Activated naive CD4-positive, alpha-beta T cell treated with anti-CD3 and anti-CD28 coated beads for 36 hours (primary cell): ENCODE results near the gene HS6ST3. TPM values are rescaled to one million over a fixed set of nuclear protein-coding genes. Genes with fewer than 3 reads are reported as not detected.

ENCODE experiments used
- CTCF ChIA-PET: fragments of 350-600 bp; sonication (Branson Sonifier 250); formaldehyde crosslinking; loops from one replicate; lab custom pipeline; 2021; ENCODE audit warnings: antibody characterized with exemption; lab: Charles Lee
- DNase-seq: peaks from one replicate; pipeline ENCODE4 v3.0.0-alpha.2; 2020
- H3K27ac Mint-ChIP-seq: one replicate; pipeline ENCODE4 v1.8.0; 2021; ENCODE audit warnings: mild to moderate bottlenecking, mixed read lengths
- H3K27me3 Mint-ChIP-seq: one replicate; pipeline ENCODE4 v1.8.0; 2021; ENCODE audit warnings: low read depth, mixed read lengths
- H3K36me3 Mint-ChIP-seq: one replicate; pipeline ENCODE4 v1.8.0; 2021; ENCODE audit warnings: low read depth, mixed read lengths
- H3K4me1 Mint-ChIP-seq: one replicate; pipeline ENCODE4 v1.8.0; 2021; ENCODE audit warnings: low read depth, mixed read lengths
- H3K4me3 Mint-ChIP-seq: one replicate; pipeline ENCODE4 v1.8.0; 2021; ENCODE audit warnings: mild to moderate bottlenecking, moderate library complexity, mixed read lengths
- H3K9me3 Mint-ChIP-seq: one replicate; pipeline ENCODE4 v1.8.0; 2021; ENCODE audit warnings: mixed read lengths
- intact Hi-C: fragments of 100-400 bp; cut with micrococcal nuclease; formaldehyde crosslinking; loops from one replicate; pipeline ENCODE4 v1.15.1; 2023
- total RNA-seq, 2 experiments: library from RNA; stranded (reverse); gene quantifications; one replicate each; pipeline ENCODE4 v1.2.3, GENCODE V29; 2021

Gene HS6ST3
- total RNA-seq, 2 experiments from 2014 or later = not detected

DNA sequence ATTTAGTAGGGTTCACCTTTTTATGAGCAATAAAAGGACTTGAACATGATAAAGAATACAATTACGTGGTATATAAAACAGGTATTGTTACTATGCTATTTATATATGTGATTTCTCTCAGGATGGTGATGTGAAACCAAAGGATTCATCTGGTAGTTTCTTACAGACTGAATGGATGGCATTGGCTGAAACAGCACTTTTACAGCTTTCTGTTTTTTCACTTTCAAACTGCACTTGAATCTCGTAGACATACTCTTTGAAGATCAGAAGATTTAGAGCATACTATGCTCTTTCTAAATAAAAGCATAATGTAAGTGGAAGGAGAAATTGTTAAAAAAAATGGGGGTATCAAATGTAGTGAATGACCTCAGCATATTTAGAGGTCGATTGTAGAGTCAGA is 354.8 kb downstream of the HS6ST3 start:
- no peaks in the 10 kb centered on the region for H3K36me3 Mint-ChIP-seq
- H3K9me3 Mint-ChIP-seq = peaks cover 1% of the 10 kb centered on the region
- intact Hi-C loops = no loop called here
- CTCF ChIA-PET = no interaction called here
- H3K4me1 Mint-ChIP-seq = no peaks in the 10 kb centered on the region
- H3K4me3 Mint-ChIP-seq = no peak overlapping the region
- H3K27ac Mint-ChIP-seq = no peak overlapping the region
- no peaks in the 10 kb centered on the region for H3K27me3 Mint-ChIP-seq
- no peak for DNase-seq

- no peaks in the 10 kb centered on the region for H3K4me1 Mint-ChIP-seq
- no peak overlapping the region for H3K4me3 Mint-ChIP-seq
- H3K27ac Mint-ChIP-seq = no peak overlapping the region
- H3K36me3 Mint-ChIP-seq = no peaks in the 10 kb centered on the region
- no peaks in the 10 kb centered on the region for H3K27me3 Mint-ChIP-seq
- DNase-seq = no peak
- CTCF ChIA-PET = no interaction called here
- intact Hi-C loops = no loop called here
- H3K9me3 Mint-ChIP-seq = peaks cover 2% of the 10 kb centered on the region
Observed at GRCh38 chr13:96449920-96450319, 360.0 kb downstream of the HS6ST3 start.

DNA sequence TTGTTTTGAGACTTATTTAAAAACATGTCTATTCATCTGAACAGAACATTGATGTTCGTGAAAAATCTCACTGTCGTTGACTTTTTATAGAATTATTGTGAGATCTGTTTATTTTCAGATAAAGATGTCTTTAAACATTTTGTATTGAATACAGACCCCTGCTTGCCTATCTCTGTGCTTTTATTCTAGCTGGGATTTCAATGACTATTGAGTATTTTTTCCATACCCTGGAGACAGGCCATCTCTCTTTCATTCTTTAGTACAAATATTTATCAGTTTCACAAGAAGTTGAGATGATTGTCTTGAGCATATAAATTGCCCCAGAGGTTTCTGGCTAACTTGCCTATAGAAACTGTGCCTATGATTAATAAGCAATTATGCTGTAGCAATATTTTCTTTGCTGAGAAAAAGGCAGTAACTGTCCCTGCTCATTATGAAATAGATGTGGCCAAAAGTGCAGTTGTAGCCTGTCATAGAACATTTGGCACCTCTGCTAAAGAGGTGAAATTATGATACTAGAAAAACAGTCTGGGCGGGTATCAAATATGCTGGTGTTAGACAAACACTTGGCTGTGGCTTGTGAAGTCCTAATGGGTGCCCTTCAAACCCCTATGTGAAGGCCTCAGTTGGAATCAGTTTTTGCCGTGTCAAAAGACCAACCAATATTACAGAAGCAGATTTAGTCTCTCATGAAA is 360.6 kb downstream of the HS6ST3 start:
- DNase-seq = no peak
- no peak overlapping the region for H3K4me3 Mint-ChIP-seq
- no peaks in the 10 kb centered on the region for H3K27me3 Mint-ChIP-seq
- H3K9me3 Mint-ChIP-seq = peaks cover 2% of the 10 kb centered on the region
- no peak overlapping the region for H3K27ac Mint-ChIP-seq
- intact Hi-C loops = no loop called here
- CTCF ChIA-PET = no interaction called here
- no peaks in the 10 kb centered on the region for H3K36me3 Mint-ChIP-seq
- H3K4me1 Mint-ChIP-seq = no peaks in the 10 kb centered on the region

DNA sequence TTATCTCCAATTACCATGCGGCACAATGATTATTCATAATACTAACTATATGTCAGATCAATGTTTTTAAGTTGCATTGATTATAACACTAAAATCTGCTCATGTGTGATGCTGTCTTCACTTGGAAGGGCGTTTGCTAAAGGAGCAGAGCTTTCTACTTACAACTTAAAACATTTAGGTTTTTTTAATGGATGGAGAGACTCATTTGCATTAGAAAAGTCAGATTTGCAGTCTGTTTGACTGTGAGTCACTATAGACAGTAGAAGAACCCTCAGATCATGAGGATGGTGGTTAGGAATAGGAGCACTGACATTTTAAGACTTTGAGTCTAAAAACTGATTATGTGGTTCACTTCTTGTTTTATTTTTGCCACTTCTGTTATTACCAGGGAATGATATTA is 364.6 kb downstream of the HS6ST3 start:
- H3K9me3 Mint-ChIP-seq = peaks cover 2% of the 10 kb centered on the region
- no peaks in the 10 kb centered on the region for H3K4me1 Mint-ChIP-seq
- no peaks in the 10 kb centered on the region for H3K27me3 Mint-ChIP-seq
- no peak overlapping the region for H3K4me3 Mint-ChIP-seq
- intact Hi-C loops = no loop called here
- no peak overlapping the region for H3K27ac Mint-ChIP-seq
- CTCF ChIA-PET = no interaction called here
- H3K36me3 Mint-ChIP-seq = no peaks in the 10 kb centered on the region
- DNase-seq = no peak

- intact Hi-C loops = no loop called here
- H3K9me3 Mint-ChIP-seq = peaks cover 5% of the 10 kb centered on the region
- no peak overlapping the region for H3K27ac Mint-ChIP-seq
- no peaks in the 10 kb centered on the region for H3K27me3 Mint-ChIP-seq
- no peak overlapping the region for H3K4me3 Mint-ChIP-seq
- DNase-seq = no peak
- CTCF ChIA-PET = no interaction called here
- no peaks in the 10 kb centered on the region for H3K36me3 Mint-ChIP-seq
- H3K4me1 Mint-ChIP-seq = no peaks in the 10 kb centered on the region
Observed at GRCh38 chr13:96460609-96461008, 370.7 kb downstream of the HS6ST3 start.

DNA sequence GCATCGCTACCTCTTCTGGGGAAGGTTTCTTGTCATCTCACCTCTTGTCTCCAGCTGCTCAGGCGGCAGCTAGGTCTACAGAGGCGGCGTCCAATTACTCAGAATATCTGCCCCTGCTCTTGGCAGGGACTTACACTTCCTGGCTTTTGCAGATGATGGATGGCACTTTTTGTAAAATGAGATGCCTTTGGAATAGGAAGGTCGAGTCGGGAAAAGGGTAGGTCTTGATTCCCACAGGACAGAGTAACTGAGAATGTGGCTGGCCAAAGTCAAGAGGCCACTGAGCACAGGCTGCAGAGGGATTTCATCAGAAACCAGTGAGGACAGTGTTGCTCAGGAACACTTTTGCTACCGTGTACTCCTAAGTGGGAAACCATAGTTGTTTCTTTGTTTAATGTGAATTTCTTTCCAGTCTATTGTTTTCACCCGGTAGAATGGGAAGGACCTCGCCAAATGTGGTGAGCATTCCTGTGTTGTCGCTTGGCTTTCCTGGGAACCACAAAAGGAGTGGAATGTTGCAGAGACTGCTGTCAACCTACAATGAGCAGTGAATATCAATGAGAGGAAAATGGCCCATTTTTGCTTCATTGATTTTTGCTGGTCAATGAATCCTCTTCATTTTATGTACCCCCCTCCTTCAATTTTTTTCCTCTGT is 383.7 kb downstream of the HS6ST3 start:
- no peak for DNase-seq
- Mint-ChIP-seq H3K27ac (no peak overlapping the region), H3K27me3 (no peaks in the 10 kb centered on the region), H3K4me1 (no peaks in the 10 kb centered on the region), H3K9me3 (peaks cover 3% of the 10 kb centered on the region), H3K4me3 (no peak overlapping the region), H3K36me3 (no peaks in the 10 kb centered on the region)
- CTCF ChIA-PET = no interaction called here
- intact Hi-C loops = no loop called here

DNA sequence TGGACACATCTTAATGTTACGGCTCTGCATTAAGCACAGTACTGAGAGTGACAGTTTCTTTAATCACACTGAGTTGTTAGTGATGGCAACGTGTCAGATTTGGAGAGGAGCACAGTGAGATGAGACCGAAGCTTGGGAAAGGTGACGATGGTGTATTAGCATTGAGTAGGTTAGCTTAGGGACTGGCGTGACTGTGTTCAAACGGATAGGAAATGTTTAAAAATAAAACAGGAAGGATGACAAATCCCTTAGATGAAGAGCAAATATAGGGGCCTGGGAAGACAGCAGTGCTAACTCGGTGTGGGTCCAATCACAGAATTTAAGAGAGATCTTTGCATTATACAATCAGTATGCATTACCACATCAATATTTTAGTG is 384.3 kb downstream of the HS6ST3 start:
- intact Hi-C loops = no loop called here
- Mint-ChIP-seq H3K4me1 (no peaks in the 10 kb centered on the region), H3K27ac (no peak overlapping the region), H3K4me3 (no peak overlapping the region), H3K9me3 (peaks cover 3% of the 10 kb centered on the region), H3K36me3 (no peaks in the 10 kb centered on the region), H3K27me3 (no peaks in the 10 kb centered on the region)
- CTCF ChIA-PET = no interaction called here
- DNase-seq = no peak

- no peak for DNase-seq
- intact Hi-C loops = no loop called here
- H3K36me3 Mint-ChIP-seq = no peaks in the 10 kb centered on the region
- CTCF ChIA-PET = no interaction called here
- H3K27me3 Mint-ChIP-seq = no peaks in the 10 kb centered on the region
- no peak overlapping the region for H3K27ac Mint-ChIP-seq
- no peaks in the 10 kb centered on the region for H3K4me1 Mint-ChIP-seq
- H3K9me3 Mint-ChIP-seq = peaks cover 3% of the 10 kb centered on the region
- no peak overlapping the region for H3K4me3 Mint-ChIP-seq
Observed at GRCh38 chr13:96475103-96475502, 385.2 kb downstream of the HS6ST3 start.

- intact Hi-C loops = no loop called here
- no peaks in the 10 kb centered on the region for H3K9me3 Mint-ChIP-seq
- H3K4me3 Mint-ChIP-seq = no peak overlapping the region
- CTCF ChIA-PET = no interaction called here
- H3K27me3 Mint-ChIP-seq = no peaks in the 10 kb centered on the region
- H3K36me3 Mint-ChIP-seq = no peaks in the 10 kb centered on the region
- H3K27ac Mint-ChIP-seq = no peak overlapping the region
- DNase-seq = no peak
- H3K4me1 Mint-ChIP-seq = no peaks in the 10 kb centered on the region
Observed at GRCh38 chr13:96481482-96481881, 391.6 kb downstream of the HS6ST3 start.

- CTCF ChIA-PET = no interaction called here
Observed at GRCh38 chr13:96490496-96490989, 400.6 kb downstream of the HS6ST3 start.

DNA sequence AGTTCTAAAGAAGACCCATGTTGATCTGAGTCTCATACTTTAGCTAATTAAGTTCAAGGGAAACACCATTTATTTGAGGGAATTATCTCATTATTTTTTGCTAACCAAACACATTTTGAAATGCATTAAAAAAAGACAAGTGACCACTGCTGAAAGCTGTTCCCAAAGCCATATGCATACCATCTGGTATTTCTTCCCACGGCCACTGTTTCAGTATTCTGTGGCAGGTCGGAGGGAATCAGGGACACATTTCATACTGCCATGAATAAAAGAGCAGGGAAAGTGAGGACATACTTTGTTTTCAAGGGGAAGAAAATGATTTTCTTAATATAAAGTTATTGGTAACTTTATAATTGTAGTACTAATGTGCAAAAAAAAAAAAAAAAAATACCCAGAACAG is 401.2 kb downstream of the HS6ST3 start:
- CTCF ChIA-PET = no interaction called here
- H3K9me3 Mint-ChIP-seq = no peaks in the 10 kb centered on the region

More at GRCh38 chr13:96490496-96490989, 400.6 kb downstream of the HS6ST3 start:
- H3K9me3 Mint-ChIP-seq = no peaks in the 10 kb centered on the region
- no peaks in the 10 kb centered on the region for H3K36me3 Mint-ChIP-seq
- no peak overlapping the region for H3K4me3 Mint-ChIP-seq
- H3K4me1 Mint-ChIP-seq = no peaks in the 10 kb centered on the region
- no peak overlapping the region for H3K27ac Mint-ChIP-seq
- no peak for DNase-seq
- H3K27me3 Mint-ChIP-seq = no peaks in the 10 kb centered on the region
- intact Hi-C loops = no loop called here

DNA sequence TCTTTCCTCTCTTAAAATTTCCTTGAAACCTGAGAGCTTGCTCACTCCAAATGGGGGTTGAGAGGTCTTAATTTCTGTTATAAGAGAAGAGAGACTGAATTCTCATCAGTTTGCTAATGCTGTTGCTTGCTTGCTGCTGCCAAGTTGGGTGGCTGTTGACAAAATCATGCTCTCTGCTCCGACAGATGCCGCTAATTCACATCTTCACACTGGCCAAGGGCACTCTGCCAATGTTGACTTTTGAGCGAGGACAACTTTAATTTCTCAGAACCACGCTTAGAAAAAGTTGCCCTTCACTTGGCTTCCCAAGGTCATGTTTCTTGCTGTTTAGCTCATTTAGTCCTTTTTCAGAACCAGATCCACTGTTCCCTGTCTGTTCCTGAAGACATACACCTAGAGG is 402.9 kb downstream of the HS6ST3 start:
- H3K4me3 Mint-ChIP-seq = no peak overlapping the region
- no peak overlapping the region for H3K27ac Mint-ChIP-seq
- CTCF ChIA-PET = no interaction called here
- H3K27me3 Mint-ChIP-seq = no peaks in the 10 kb centered on the region
- no peaks in the 10 kb centered on the region for H3K4me1 Mint-ChIP-seq
- H3K36me3 Mint-ChIP-seq = no peaks in the 10 kb centered on the region
- H3K9me3 Mint-ChIP-seq = peaks cover 1% of the 10 kb centered on the region
- intact Hi-C loops = no loop called here
- DNase-seq = no peak

More for the DNA sequence above, 401.2 kb downstream of the HS6ST3 start:
- Mint-ChIP-seq H3K27me3 (no peaks in the 10 kb centered on the region), H3K4me1 (no peaks in the 10 kb centered on the region), H3K27ac (no peak overlapping the region), H3K36me3 (no peaks in the 10 kb centered on the region), H3K4me3 (no peak overlapping the region)
- intact Hi-C loops = no loop called here
- DNase-seq = no peak

DNA sequence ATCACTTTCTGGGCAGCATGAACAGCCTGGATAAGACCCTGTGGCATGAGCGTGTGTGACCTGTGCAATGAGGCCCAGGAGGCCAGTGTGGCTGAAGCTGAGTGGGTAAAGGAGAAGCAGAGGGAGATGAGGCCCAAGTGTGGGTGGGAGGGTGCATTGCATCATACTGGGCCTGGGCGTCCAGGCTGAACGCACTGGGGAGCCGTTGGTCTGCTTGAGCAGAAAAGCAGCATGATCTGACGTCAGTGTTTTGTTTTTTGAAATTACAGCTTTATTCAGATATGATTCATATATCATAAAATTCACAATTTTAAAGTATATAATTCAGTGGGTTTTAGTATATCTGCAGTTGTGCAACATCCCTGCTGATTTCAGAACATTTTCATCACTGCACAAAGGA is 409.7 kb downstream of the HS6ST3 start:
- no peaks in the 10 kb centered on the region for H3K27me3 Mint-ChIP-seq
- no peak overlapping the region for H3K4me3 Mint-ChIP-seq
- intact Hi-C loops = no loop called here
- no peak overlapping the region for H3K27ac Mint-ChIP-seq
- H3K9me3 Mint-ChIP-seq = peaks cover 6% of the 10 kb centered on the region
- CTCF ChIA-PET = no interaction called here
- DNase-seq = no peak
- no peaks in the 10 kb centered on the region for H3K36me3 Mint-ChIP-seq
- no peaks in the 10 kb centered on the region for H3K4me1 Mint-ChIP-seq
